PC-3 (cell line): ENCODE results near the gene CFAP97D2.

Experiments
- CTCF ChIP-seq: fragments of 300-600 bp; sonication (generic); conservative IDR thresholded peaks from 2 replicates; pipeline ENCODE4 v1.5.1; 2017; ENCODE audit warnings: antibody characterized with exemption, low read depth, mild to moderate bottlenecking, low read length
- EZH2 ChIP-seq: fragments of 300-600 bp; sonication (generic); IDR thresholded peaks from one replicate; pipeline ENCODE4 v1.6.1; 2017; ENCODE audit warnings: antibody characterized with exemption, mild to moderate bottlenecking, low read length; ENCODE audit not compliant: unreplicated experiment

- TF ChIP-seq CTCF (no peak), EZH2 (no peak)
Measured at GRCh38 chr13:114230575-114230974, 51.5 kb downstream of the CFAP97D2 start.
